Gastrocnemius medialis (tissue), 4 donors: ENCODE data around the gene INPP5A.
A peak's percentile ranks its signal among the peaks of the same experiment; 100 is the strongest.

Source experiments
- POLR2A ChIP-seq, 2 donors: fragments of 450-650 bp; IDR thresholded peaks; one replicate each; pipeline ENCODE4 v1.6.1; 2017; ENCODE audit warnings: antibody characterized with exemption in 2 of 2, mild to moderate bottlenecking in 2 of 2, moderate library complexity in 2 of 2
- TF ChIP-seq, protein P1 (sequence below), 5 experiments: fragments of 450-650 bp in 3 of 5; fragments of 200-600 bp in 2 of 5; sonication (generic) in 2 of 5; IDR thresholded peaks in 4 of 5; conservative IDR thresholded peaks in 1 of 5; 1 replicate in 4 of 5; 2 replicates in 1 of 5; pipeline ENCODE4 v1.5.1; 2016 to 2019; ENCODE audit warnings: antibody characterized with exemption in 5 of 5, mild to moderate bottlenecking in 3 of 5, moderate library complexity in 3 of 5

DNA sequence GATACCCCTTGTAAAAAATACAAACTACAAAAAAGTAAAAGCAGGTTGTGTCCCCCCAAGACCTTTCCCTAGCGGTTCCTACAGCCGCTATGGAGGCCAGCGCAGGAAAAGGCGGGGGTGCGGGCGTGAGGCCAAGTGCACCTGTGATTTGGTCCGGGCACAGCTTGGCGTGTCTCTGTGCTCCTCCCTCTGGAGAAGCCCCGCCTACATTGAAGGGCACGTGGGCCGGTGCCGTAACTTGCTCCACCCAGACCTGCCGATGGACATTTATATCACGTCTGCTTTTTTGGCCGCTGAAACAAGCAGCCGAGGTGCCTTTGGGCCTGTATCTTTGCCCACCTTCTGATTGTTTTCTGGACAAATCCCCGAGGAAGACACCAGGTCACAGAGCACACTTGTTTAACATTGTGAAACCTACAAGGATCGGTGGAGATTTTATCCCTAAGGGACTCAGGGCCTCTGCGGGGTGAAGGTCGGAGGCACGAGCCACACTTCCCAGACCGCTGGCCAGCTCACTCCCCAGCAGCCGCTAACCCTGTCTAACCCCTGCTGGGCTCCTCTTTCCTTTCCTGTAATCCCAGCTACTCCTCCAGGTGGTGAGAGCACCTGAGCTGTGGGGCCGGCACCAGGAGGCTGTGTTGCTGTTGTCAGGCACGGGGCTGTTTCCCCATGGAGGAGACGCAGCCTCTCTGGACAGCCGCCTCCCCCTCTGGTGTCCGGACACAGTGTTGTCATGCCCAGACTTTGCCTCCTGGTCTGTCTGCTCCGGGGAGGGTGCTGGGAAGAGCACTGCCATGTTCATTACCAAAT lies 18.8 kb upstream of the INPP5A start:
- TF ChIP-seq POLR2A (IDR thresholded peaks at IDR 0.05), result peak; percentile 41 to 54
- TF ChIP-seq, protein P1, sequence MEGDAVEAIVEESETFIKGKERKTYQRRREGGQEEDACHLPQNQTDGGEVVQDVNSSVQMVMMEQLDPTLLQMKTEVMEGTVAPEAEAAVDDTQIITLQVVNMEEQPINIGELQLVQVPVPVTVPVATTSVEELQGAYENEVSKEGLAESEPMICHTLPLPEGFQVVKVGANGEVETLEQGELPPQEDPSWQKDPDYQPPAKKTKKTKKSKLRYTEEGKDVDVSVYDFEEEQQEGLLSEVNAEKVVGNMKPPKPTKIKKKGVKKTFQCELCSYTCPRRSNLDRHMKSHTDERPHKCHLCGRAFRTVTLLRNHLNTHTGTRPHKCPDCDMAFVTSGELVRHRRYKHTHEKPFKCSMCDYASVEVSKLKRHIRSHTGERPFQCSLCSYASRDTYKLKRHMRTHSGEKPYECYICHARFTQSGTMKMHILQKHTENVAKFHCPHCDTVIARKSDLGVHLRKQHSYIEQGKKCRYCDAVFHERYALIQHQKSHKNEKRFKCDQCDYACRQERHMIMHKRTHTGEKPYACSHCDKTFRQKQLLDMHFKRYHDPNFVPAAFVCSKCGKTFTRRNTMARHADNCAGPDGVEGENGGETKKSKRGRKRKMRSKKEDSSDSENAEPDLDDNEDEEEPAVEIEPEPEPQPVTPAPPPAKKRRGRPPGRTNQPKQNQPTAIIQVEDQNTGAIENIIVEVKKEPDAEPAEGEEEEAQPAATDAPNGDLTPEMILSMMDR (IDR thresholded peaks at IDR 0.05 in 4 of 5, conservative IDR thresholded peaks at IDR 0.05 in 1 of 5), result no peak
